ENCODE results near the gene PPM1M. TPM values are rescaled to one million over a fixed set of nuclear protein-coding genes. Genes with fewer than 3 reads are reported as not detected.

Gene PPM1M
- polyA plus RNA-seq, 1 of the 3 experiments (the other 2 are of a cell fraction), result 19.2 TPM

GRCh38 chr3:52243791-52244628 lies 1.5 kb upstream of the PPM1M start:
- Histone ChIP-seq H3K27ac (ENCODE audit: low read depth in 2 of 2, low read length in 1 of 2) (no peak overlapping the region), H4K20me1 (ENCODE audit: insufficient read depth) (no peaks in the 10 kb centered on the region), H3K9ac (no peak overlapping the region), H3K9me2 (no peaks in the 10 kb centered on the region), H3K4me2 (no peak overlapping the region), H3K4me1 (ENCODE audit: control insufficient read depth in 1 of 2, insufficient read depth in 2 of 2, low read depth in 1 of 2, low read length in 1 of 2) (peaks cover 4 to 48% of the 10 kb centered on the region in 2 experiments; a peak in 3 of 4 replicates), H3K79me2 (ENCODE audit: insufficient read depth) (peaks cover 12% of the 10 kb centered on the region; the same call in 1 of the 2 replicates), H2AFZ (ENCODE audit: low read depth) (no peak overlapping the region), H3K27me3 (ENCODE audit: insufficient read depth) (no peaks in the 10 kb centered on the region), H3F3A (replicated peaks; ENCODE audit: insufficient read depth) (peaks cover 31% of the 10 kb centered on the region), H3K9me3 (no peaks in the 10 kb centered on the region), H3K36me3 (replicated peaks in 1 of 2; ENCODE audit: control insufficient read depth in 1 of 2, insufficient read depth in 2 of 2, low read length in 1 of 2) (peaks cover 0 to 3% of the 10 kb centered on the region in 2 experiments), H3K4me3 (ENCODE audit: low read depth in 2 of 2, low read length in 1 of 2) (no peak overlapping the region)
- TF ChIP-seq SMC3 (IDR thresholded peaks at IDR 0.05; ENCODE audit: low read depth, low read length), result no peak
- TF ChIP-seq, protein P1, sequence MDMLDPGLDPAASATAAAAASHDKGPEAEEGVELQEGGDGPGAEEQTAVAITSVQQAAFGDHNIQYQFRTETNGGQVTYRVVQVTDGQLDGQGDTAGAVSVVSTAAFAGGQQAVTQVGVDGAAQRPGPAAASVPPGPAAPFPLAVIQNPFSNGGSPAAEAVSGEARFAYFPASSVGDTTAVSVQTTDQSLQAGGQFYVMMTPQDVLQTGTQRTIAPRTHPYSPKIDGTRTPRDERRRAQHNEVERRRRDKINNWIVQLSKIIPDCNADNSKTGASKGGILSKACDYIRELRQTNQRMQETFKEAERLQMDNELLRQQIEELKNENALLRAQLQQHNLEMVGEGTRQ (IDR thresholded peaks at IDR 0.05; ENCODE audit: borderline replicate concordance, low read depth, low read length), result no peak
- no peak for TF ChIP-seq RXRA (IDR thresholded peaks at IDR 0.05; ENCODE audit: borderline replicate concordance, low read depth)
- no peak for TF ChIP-seq EZH2phosphoT487 (IDR thresholded peaks at IDR 0.05; ENCODE audit: borderline replicate concordance, low read depth)
- no peak for TF ChIP-seq TAF1 (IDR thresholded peaks at IDR 0.05; ENCODE audit: borderline replicate concordance, low read depth, low read length)
- TF ChIP-seq SIN3A (IDR thresholded peaks at IDR 0.05; ENCODE audit: borderline replicate concordance, low read depth, low read length), result no peak
- TF ChIP-seq REST (IDR thresholded peaks at IDR 0.05; ENCODE audit: low read depth, low read length), result no peak
- TF ChIP-seq NRF1 (IDR thresholded peaks at IDR 0.05; ENCODE audit: low read depth, low read length), result no peak
- no peak for TF ChIP-seq MXI1 (IDR thresholded peaks at IDR 0.05; ENCODE audit: low read depth, low read length)
- no peak for TF ChIP-seq NFIC (IDR thresholded peaks at IDR 0.05; ENCODE audit: borderline replicate concordance)
- TF ChIP-seq EP300 (IDR thresholded peaks at IDR 0.05; ENCODE audit: borderline replicate concordance in 1 of 2, low read depth in 1 of 2, low read length in 1 of 2), result no peak
- TF ChIP-seq RAD21 (IDR thresholded peaks at IDR 0.05; ENCODE audit: low read length), result no peak
- TF ChIP-seq FOXM1 (IDR thresholded peaks at IDR 0.05; ENCODE audit: low read depth), result no peak
- TF ChIP-seq RCOR1 (IDR thresholded peaks at IDR 0.05; ENCODE audit: low read length), result no peak
- TF ChIP-seq, protein P2, sequence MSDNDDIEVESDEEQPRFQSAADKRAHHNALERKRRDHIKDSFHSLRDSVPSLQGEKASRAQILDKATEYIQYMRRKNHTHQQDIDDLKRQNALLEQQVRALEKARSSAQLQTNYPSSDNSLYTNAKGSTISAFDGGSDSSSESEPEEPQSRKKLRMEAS (IDR thresholded peaks at IDR 0.05; ENCODE audit: low read depth), result no peak
- no peak for TF ChIP-seq RFX5 (IDR thresholded peaks at IDR 0.05; ENCODE audit: low read length)
- DNase-seq, result no peak
- CTCF ChIA-PET, result interaction anchor here (0.6 to 2.7 kb wide), 5 partner anchors 12 to 243 kb away, joined by 3 to 12 read pairs (median 5); partner anchors contain the start of gene WDR82
- POLR2A ChIA-PET, result interaction anchor here (1.9 kb wide), 1 partner anchor 34 kb away, joined by 10 read pairs; the partner anchor contains the start of gene WDR82
- WGBS (ENCODE audit: low lambda C conversion rate), result 67% methylated on average over 8 of the region's 9 CpGs

Measured in SK-N-SH (cell line).